Upper lobe of left lung (tissue), 4 donors: ENCODE results near the gene FSIP2.

Source experiments
- EP300 ChIP-seq, 4 donors: sonication (generic); formaldehyde crosslinking; IDR thresholded peaks; one replicate each; pipeline ENCODE4 v1.5.1; 2017; ENCODE audit warnings: antibody characterized with exemption in 4 of 4, control low read depth in 2 of 4
- POLR2A ChIP-seq, 4 donors: fragments of 450-650 bp; IDR thresholded peaks; one replicate each; pipeline ENCODE4 v1.5.1; 2016 to 2017; ENCODE audit warnings: antibody characterized with exemption in 4 of 4, mild to moderate bottlenecking in 2 of 4
- POLR2AphosphoS5 ChIP-seq, 2 donors: sonication (generic); formaldehyde crosslinking; IDR thresholded peaks; one replicate each; pipeline ENCODE4 v1.5.1; 2017; ENCODE audit warnings: antibody characterized with exemption in 2 of 2
- TF ChIP-seq, protein P1 (sequence below), 6 experiments: fragments of 450-650 bp in 4 of 6; fragments of 200-600 bp in 2 of 6; sonication (generic) in 2 of 6; IDR thresholded peaks; one replicate each; pipeline ENCODE4 v1.5.1; 2016 to 2019; ENCODE audit warnings: antibody characterized with exemption in 6 of 6

DNA sequence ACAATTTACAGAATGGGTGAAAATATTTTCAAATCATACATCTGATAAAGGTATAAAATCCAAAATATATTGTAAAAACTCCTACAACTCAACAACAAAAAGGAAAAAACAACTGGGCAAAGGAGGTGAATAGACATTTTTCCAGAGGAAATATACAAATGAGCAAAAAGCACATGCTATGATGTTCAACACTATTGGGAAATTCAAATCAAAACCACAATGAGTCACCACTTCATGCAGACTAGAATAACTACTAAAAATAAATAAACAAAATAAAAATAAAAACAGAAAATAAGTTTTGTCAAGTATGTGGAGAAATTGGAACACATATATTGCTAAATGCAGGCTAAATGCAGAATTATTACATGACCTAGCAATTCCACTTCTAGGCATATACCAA, 120.9 kb downstream of the FSIP2 start:
- TF ChIP-seq EP300 (IDR thresholded peaks at IDR 0.05): no peak
- TF ChIP-seq, protein P1, sequence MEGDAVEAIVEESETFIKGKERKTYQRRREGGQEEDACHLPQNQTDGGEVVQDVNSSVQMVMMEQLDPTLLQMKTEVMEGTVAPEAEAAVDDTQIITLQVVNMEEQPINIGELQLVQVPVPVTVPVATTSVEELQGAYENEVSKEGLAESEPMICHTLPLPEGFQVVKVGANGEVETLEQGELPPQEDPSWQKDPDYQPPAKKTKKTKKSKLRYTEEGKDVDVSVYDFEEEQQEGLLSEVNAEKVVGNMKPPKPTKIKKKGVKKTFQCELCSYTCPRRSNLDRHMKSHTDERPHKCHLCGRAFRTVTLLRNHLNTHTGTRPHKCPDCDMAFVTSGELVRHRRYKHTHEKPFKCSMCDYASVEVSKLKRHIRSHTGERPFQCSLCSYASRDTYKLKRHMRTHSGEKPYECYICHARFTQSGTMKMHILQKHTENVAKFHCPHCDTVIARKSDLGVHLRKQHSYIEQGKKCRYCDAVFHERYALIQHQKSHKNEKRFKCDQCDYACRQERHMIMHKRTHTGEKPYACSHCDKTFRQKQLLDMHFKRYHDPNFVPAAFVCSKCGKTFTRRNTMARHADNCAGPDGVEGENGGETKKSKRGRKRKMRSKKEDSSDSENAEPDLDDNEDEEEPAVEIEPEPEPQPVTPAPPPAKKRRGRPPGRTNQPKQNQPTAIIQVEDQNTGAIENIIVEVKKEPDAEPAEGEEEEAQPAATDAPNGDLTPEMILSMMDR (IDR thresholded peaks at IDR 0.05): no peak
- TF ChIP-seq POLR2A (IDR thresholded peaks at IDR 0.05): no peak
- TF ChIP-seq POLR2AphosphoS5 (IDR thresholded peaks at IDR 0.05): no peak
